Right kidney (tissue), 1 donor: Measurements from ENCODE around the gene BAG3.
"Not testable (repeated sequence)": the region's sequence is repeated elsewhere in the genome, so short reads cannot be mapped to it uniquely, and the experiment has no call there.

ENCODE experiments used
- DNase-seq: peaks from one replicate; pipeline ENCODE4 v3.0.0-alpha.2; 2016

Gene BAG3

DNA sequence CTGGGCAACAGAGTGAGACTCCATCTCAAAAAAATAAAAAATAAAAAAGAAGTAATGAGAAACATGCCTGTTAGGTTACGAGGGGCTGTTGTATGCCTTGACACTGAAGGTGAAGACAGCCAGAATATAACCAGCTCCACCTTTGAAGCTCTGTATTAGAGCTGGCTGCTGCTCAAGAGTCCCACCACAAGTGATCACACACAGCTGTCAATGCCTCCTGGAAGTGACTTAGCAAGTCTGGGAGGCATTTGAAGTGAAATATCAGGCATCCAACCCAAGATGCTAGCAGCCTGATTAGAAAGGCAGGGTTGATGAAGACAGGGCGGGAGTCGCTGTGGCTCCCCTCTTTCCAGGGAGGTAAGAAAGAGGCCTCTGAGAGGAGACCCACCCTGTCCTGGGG is 40.5 kb downstream of the BAG3 start:
- DNase-seq: no peak

DNA sequence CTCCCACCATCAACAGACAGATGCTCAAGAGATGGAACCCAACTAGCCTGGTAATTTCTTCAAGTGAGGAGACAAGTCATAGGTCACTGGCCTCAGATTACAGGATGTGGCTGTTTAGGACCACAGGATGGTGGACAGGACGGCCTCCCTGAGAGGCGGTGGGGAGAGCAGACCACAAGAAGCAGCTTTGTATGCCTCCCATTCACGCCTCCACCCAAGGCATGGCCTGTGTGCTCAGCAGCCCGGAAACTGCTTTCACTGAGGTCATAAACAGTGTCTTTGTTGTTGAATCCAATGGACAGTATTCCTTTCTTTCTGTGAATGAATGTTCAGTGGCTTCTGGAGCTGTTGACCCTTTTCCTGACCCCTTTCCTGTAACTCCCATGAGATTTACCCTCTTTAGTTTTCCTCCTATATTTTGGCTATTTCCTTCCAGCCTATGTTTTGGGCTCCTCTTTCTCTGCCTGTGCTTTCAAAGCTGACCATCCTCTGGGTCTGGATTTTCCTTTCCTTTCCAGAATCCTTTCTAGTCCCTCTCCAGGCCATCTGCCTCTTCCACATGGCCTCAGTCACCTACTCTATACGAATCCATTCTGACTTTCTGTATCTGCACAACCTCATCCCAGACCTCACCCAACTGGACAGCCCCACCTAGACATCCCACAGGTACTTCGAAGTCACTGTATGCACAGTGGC is 42.2 kb downstream of the BAG3 start:
- no peak for DNase-seq

DNA sequence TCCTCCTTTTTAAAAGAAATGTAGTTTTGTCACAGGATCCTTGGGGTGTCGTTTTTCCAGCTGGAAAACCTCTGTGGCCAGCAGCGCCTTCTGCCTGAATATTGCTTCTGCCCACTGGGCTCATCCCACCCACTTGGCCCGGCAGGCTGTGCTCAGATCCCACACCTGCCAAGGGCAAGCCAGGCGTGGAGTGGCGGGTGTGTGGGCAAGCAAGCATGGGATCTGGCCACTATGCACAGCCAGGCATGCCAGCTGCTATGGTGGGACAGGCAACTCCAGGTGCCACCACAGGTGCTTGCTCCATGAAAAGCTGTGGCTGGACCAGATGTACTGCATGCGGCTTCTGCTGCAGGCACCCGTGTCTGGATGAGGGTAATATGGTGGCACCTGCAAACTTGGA is 43.4 kb downstream of the BAG3 start:
- DNase-seq: no peak

DNA sequence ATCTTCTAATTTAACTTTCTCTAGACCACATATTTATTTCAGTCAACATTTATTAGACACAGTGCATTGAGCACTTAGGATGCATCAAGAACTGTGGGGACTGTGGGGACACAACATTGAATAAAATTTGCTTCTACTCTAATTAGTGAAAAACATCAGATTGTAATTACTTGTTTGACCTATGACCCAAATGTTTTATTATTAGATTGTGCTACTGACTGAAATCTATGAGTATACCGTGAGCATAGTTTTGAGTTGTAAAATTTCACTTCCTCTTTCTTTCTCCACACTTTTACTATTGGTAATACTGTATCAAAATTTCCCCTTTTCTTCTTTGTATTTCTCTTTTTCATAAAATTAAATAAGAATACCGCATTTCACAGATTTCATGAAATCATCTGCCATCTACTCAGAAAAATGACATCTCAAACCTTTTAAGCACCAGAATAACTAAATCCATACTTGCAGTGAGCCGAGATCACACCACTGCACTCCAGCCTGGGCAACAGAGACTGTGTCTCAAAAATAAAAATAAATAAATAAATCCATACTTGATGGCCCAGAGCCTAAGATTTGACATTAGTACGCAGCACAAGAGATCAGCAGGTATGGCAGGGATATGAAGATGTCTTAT is 49.3 kb downstream of the BAG3 start:
- no peak for DNase-seq

DNA sequence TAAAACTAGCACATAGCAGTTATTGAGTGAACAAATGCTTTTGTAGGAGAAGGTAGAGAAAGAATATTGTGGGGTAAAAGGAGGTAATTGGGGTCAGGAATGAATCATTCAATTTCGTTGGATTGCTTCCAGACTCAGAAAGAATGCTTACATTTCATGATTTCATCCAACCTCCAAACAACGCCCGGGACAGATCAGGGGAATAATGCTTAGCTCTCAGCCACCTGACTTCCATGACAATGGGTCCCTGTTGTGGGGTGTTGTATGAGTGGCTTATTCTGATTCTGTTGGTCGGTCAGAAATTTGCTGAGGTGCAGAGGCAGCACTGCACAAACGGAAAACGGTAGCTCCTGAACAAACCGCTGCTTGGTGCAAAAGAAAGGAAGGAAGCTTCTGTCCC is 50.7 kb downstream of the BAG3 start:
- DNase-seq: no peak

DNA sequence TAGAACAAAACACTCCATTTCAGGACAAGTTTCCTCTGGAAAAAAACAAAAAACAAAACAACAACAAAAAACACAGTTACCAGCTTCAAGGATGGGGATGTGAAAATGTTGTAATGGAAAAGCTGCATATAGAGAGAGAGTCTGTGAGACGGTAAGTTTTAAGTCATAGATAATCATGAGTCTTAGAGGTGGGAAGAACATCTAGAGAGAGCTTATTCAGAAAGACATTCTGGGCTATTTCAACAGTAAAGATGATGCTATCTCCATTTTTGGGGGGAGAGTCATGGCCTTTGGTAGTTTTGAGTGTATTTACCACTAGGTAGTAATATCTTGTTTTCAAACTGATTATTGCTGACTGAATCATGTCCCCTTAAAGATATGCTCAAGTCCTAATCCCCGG is 51.4 kb downstream of the BAG3 start:
- DNase-seq: no peak

DNA sequence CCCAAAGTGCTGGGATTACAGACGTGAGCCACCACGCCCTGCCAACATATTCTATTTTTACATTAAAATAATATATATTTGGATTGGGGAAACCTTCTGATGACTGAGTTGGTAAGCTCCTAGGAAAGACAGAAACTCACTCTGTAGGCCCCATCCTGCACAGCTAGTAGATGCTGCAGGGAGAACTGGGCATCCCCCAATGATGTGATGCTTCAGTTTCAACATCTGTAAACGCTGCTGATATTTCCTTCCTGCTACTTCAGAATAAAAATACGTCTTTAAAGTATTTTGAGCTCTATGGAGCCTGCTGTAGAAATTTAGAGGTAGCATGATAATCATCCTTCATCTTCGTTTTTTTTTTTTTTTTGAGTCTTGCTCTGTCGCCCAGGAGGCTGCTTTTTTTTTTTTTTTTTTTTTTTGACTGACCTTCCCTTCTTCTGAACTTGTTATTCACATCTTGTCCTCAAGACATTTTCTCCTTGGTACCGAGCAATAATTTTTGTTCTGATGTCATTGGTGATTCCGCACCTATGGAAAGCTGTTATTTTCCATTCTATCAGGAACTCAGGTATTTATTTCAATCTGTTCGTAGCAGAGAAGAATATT is 52.8 kb downstream of the BAG3 start:
- no peak for DNase-seq

DNA sequence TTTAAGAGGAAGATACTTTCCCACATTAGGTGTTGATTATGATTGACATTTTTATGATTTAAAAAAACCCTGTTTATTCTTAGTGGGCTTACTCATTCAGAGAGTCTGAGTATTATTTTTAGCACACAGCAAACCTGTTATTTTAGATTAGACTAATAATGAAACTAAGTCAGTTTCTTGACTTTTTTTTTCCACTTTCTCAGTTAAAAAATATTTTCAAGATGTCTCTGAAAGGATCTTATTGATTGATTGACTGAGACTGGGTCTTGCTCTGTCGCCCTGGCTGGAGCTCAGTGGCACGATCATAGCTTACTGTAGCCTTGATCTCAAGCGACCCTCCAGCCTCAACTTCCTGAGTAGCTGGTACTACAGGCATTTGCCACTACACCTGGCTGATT is 54.3 kb downstream of the BAG3 start:
- DNase-seq: no peak

DNA sequence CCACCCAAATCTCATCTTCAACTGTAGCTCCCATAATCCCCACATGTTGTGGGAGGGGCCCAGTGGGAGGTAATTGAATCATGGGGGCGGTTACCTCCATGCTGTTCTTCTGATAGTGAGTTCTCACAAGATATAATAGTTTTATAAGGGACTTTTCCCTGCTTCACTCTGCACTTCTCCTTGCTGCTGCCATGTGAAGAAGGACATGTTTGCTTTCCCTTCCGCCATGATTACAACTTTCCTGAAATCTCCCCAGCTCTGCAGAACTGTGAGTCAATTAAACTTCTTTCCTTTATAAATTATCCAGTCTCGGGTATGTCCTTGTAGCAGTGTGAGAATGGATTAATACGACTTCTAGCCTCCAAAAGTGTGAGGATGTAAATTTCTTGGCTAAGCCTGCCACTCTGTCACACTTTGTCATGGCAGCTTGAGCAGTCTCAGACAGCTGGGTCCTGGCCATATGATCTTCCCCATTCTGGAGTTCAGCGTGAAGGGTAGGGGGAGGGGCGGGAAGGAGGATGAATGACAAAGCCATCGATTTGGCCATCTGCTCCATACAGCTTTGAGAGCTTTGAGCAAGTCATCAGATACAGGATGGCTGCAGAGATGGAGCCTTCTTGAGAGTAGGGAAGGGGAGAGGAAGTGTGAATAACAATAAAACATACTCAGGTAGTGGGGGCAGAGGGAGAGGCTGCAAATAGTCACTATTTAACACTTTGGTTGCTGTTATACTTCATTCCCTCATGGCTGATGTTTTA is 55.5 kb downstream of the BAG3 start:
- no peak for DNase-seq

DNA sequence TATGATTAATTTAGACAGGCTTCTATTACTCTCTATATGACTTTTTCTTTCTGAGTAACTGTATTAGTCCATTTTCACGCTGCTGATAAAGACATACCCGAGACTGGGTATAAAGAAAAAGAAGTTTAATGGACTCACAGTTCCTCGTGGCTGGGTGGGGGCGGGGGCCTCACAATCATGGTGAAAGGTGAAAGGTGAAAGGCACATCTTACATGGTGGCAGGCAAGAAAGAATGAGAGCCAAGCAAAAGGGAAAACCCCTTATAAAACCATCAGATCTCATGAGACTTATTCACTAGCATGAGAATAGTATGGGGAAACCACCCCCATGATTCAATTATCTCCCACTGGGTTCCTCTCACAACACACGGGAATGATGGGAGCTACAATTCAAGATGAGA is 56.2 kb downstream of the BAG3 start:
- DNase-seq: not testable (repeated sequence)

DNA sequence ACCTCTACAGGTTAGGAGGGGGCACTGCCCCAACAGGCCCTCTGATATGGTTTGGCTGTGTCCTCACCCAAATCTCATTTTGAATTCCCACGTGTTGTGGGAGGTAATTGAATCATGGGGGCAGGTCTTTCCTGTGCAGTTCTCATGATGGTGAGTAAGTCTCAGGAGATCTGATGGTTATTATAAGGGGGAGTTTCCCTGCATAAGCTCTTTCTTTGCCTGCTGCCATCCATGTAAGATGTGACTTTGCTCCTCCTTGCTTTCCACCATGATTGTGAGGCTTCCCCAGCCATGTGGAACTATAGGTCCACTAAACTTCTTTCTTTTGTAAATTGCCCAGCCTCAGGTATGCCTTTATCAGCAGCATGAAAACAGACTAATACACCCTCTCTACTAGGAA is 59.8 kb downstream of the BAG3 start:
- not testable (repeated sequence) for DNase-seq

DNA sequence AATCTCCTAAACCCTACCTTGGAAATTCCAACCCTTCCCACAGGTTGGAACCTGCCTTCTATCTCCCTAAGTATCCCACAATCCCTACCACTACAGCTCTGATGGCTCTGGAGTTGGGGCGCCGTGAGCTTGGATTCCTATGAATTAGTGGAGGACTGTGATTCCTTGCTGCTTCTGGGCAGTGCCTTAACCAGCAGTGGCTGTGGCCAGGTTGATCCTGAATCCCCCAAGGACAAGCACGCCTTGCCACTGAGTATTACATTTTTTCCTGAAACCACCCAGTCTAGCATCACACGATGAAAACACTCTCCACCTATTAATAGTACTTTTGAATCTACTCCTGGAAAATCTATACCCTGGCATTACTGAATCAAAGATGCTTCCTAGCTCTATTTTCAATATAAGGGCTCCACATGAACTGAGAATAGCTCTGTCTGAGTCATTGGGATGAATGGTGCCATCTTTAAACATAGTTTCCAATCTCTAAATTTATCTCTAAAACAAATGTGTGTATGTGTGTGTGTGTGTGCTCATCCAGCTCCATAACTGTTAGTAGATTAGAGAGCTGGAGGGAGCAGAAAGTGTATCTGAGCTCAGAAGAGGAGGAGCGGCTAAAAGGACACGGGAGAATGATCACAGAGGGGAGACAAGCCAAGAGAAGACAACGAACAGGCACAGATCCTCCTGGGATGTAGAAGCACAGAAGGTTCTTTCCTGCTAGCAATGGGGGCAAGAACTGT is 62.7 kb downstream of the BAG3 start:
- DNase-seq: peak; percentile 26

DNA sequence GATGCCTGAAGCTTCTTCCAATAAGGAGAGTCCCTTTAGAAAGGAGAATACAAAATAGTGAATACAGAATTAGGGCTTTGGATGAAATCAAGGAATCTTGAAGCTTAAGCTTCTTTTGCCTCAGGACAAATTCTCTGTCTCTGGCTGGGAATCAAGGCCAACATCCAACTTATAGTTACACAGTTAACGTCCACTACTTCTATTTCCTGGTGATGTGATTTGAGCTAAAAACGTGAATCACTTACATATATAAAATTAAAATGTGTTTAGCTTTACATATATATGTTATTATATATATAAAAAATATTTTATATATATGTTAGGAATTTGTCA is 63.3 kb downstream of the BAG3 start:
- DNase-seq: no peak

DNA sequence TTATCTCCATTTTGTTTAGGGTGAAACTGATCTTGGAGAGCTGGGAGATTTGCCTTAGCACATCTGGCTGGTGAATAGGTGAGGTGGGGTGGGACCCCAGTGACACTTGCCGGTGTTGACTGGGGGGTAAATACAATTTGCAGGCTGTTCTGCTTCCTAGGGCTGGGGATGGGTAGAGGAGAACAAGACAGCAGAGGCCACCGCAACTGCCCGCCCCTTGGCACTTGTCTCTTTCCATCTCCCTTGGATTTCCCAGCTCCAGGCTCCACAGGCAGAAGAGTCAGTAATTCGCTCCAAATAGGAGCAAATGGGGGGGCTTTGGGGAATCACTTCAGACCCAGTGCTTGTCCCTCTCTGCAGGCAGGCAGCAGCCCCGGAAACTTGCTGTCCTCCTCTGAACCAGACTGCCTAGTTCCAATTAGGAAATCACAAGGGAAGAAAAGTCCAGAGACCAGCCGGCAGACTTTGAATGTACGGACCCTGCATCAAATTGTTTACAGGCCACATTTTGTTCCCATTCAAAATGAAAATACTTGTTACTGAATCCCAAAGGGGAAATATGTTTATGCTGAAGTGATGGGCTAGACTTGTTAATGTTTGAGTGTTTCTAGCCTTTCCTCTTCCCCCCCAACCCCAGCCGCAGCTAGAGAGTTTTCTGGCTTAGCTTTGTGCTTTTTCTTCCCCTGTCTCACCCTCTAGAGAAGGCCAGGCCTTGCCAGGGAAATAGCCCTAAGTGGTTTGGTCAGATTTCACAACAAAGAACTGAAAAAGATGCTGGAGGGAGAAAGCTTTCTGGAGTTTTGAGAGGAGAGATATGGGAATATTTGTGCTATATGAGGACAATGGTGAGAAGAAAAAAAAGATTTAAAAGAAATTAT is 64.7 kb downstream of the BAG3 start:
- DNase-seq: peak; percentile 16

DNA sequence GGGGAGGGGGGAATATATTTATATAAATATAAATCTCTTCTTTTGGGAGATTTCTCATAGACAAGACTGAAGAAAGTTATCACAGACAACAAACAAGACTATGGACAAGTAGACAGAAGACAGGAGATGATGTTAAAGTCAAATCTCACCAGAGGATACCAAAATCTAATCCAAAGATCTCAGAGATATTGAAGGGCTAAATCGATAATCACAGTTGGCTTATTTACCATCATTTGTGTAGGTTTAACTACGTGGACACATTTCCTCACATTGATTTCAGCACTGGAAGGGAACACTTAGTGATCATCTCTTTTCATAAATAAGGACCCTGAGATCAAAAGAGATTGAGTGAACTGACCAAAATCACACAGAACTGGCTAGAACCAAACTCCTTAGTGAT is 72.0 kb downstream of the BAG3 start:
- DNase-seq: no peak

DNA sequence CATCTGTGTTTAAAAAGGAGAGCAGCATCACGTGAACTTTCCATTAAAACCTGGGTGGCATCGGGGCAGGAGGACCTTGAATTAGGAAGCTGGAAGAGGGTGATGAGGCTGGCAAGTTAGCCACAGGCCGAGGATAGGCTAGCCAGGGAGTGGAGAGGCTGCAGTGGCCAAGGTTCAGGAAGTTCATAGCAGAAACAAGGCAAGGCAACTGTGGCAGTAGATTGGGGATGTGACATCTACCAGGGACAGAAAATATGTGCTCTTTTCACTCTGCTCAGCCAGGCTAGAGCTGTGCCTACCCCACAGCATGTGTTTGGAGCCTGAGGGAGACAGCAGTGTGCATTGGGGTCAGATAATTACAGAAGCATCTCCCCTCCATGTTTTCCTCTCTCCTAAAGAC is 72.4 kb downstream of the BAG3 start:
- peak; percentile 35 for DNase-seq

DNA sequence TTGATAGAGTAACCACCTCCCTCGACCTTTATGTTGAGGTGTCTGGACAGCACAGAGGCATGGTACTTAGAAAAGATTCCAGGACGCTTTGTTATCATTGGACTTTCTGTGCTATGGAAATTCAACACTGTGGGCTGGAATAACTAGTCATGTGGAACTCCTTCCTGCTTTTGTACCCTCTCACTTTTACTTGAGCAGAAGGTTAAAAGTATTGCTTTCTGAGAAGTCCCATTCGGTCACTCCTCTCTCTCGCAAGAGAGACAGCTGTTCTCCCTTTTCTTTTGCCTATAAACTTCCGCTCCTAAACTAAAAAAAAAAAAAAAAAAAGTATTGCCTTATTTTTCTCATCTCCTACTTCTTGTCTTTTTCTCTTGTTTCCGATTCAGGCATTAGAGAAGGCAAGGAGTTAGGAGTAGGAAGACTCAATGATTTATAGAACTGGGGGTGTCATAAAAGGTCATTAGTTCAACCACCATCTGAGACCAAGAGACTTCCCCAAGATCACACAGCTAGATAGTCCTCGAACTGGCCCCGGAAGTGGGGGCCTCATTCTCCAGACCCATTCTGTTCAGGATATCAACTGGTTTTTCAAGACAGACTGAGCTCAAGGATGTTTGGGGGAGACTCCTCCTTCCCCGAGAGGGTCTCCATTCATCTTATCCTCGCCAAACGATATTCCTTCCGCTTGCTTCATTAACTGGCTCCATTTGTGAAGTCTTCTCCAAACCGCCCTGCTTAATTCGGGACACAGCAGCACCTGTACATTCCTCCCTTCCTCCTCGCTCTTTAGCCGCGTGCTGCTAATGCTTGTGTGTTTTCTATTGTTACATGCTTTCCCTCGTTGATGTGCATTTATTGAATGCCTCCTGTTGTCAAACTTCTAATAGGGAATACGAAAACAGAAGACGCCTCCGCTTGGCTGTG is 73.7 kb downstream of the BAG3 start:
- peak; percentile 60 for DNase-seq

DNA sequence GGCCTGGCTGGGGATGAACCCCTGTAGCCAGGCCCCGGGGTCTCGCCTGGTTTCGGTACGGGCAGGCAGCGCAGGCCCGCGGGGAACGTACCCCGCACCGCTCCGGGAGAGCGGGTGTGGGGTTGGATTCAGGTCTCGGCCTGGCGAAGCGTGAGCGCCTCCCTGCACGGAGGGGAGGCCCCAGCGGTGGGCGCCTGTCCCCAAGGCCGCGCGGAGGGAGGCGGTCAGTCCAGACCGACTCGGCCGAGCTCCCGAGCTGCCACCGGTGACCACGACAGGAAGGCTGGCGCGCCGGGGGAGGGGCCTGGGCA is 74.3 kb downstream of the BAG3 start:
- DNase-seq: peak; percentile 95

DNA sequence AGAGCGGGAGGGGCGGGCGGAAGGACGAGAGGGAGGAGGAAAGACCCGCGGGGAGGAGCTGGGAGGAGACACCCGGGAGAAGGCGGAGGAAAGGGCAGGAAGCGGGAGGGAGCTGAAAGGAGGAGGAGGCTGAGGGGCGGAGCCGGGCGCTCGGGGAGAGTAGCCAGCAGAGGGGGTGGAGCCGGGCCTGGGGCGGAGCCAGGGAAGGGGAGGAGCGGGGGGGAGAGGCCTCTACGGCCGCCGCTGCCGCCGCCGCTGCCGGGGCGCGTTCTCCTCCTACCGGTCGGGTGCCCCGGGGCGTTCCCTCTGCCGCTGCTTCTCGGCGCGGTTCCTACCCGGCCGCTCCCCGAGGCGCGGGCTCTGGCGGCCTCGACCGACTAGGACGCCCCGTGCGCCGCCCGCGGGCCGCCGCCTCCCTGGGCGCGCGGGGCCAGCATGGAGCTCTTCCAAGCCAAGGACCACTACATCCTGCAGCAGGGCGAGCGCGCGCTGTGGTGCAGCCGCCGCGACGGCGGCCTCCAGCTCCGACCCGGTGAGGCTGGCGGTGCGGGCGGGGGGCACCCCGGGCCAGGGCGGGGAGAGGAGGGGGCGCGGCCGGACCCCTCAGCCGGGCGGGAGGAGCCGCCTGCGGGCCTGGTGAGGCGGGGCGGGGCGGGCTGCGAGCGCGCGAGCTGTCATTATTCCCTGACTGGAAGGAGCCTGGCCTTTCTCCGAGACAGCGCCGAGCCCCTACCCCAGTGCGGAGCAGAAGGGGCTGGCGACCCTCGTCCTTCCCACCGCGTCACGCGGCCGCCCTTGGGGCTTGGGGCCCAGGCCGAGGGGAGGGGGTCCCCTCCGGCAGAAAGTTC is 74.9 kb downstream of the BAG3 start, which contains the start of gene INPP5F:
TSS of gene INPP5F (plus strand) at position 223 of the 848 bp plus-strand sequence. CDS start at position 436, 213 bp downstream.
- peak; percentile 90 for DNase-seq
